ENCODE data around the gene PARD3B.

- TF ChIP-seq EZH2 (optimal IDR thresholded peaks at IDR 0.05; ENCODE audit: low read depth, low read length) (no peak), CTCF (IDR thresholded peaks at IDR 0.05; ENCODE audit: low read length) (no peak)
Measured at GRCh38 chr2:205473791-205474190, 928.5 kb downstream of the PARD3B start.

Data from MM.1S (cell line).